G401.6 (cell line): ENCODE measurements around the gene PNMA8C.

Experiments used
- FAIRE-seq: peaks from 2 replicates; lab custom pipeline; 2012; peaks lifted over from hg19 to GRCh38; lab: Jason Lieb, UNC

PNMA8C gene

GRCh38 chr19:46428239-46429135 is at the start of gene PNMA8C:
Gene PNMA8C (minus strand): TSS chr19:46428936. CDS start chr19:46428359, 577 bp downstream.
- FAIRE-seq = no peak

GRCh38 chr19:46475986-46476385 is 47.2 kb upstream of the PNMA8C start:
- FAIRE-seq = no peak

GRCh38 chr19:46474211-46474610 is 45.5 kb upstream of the PNMA8C start:
- FAIRE-seq = no peak

- FAIRE-seq = no peak
These were observed 43.9 kb upstream of the PNMA8C start for GRCh38 chr19:46472592-46472991.

GRCh38 chr19:46471811-46472543 is 43.2 kb upstream of the PNMA8C start:
- FAIRE-seq = no peak

GRCh38 chr19:46471116-46471733 is 42.5 kb upstream of the PNMA8C start, which contains the start of gene PNMA8A:
Gene PNMA8A (minus strand): TSS chr19:46471563. CDS start chr19:46471035, 528 bp downstream.
- no peak for FAIRE-seq

GRCh38 chr19:46470376-46470775 is 41.6 kb upstream of the PNMA8C start:
- no peak for FAIRE-seq

- no peak for FAIRE-seq
These were observed 40.9 kb upstream of the PNMA8C start for GRCh38 chr19:46469541-46470185.

- FAIRE-seq = no peak
These were observed 37.9 kb upstream of the PNMA8C start for GRCh38 chr19:46466536-46467196.

GRCh38 chr19:46463516-46463915 is 34.8 kb upstream of the PNMA8C start:
- FAIRE-seq = no peak

- no peak for FAIRE-seq
These were observed 32.8 kb upstream of the PNMA8C start for GRCh38 chr19:46461537-46461936.

GRCh38 chr19:46460981-46461380 is 32.2 kb upstream of the PNMA8C start:
- no peak for FAIRE-seq

- FAIRE-seq = no peak
These were observed 31.3 kb upstream of the PNMA8C start for GRCh38 chr19:46460055-46460454.

- FAIRE-seq = no peak
These were observed 28.2 kb upstream of the PNMA8C start for GRCh38 chr19:46456930-46457329.

GRCh38 chr19:46454244-46454643 is 25.5 kb upstream of the PNMA8C start:
- no peak for FAIRE-seq

GRCh38 chr19:46453661-46454060 is 24.9 kb upstream of the PNMA8C start:
- no peak for FAIRE-seq

GRCh38 chr19:46452186-46452585 is 23.4 kb upstream of the PNMA8C start:
- no peak for FAIRE-seq

GRCh38 chr19:46451352-46451751 is 22.6 kb upstream of the PNMA8C start:
- no peak for FAIRE-seq

GRCh38 chr19:46450737-46451136 is 22.0 kb upstream of the PNMA8C start:
- FAIRE-seq = no peak

- no peak for FAIRE-seq
These were observed 20.5 kb upstream of the PNMA8C start for GRCh38 chr19:46449228-46449627.

- no peak for FAIRE-seq
These were observed 19.9 kb upstream of the PNMA8C start for GRCh38 chr19:46448601-46449000.

GRCh38 chr19:46447824-46448223 is 19.1 kb upstream of the PNMA8C start:
- FAIRE-seq = no peak
